H7 (cell line): Measurements from ENCODE around the gene ATP12A. TPM values are rescaled to one million over a fixed set of nuclear protein-coding genes. Genes with fewer than 3 reads are reported as not detected.
A peak's percentile ranks its signal among the peaks of the same experiment; 100 is the strongest.

Experiments used
- DNase-seq: peaks from one replicate; pipeline ENCODE4 v3.0.0; 2012
- H3K27me3 ChIP-seq: 2 replicates; pipeline ENCODE4 v1.6.0; 2011; ENCODE audit warnings: mild to moderate bottlenecking, low read length; ENCODE audit not compliant: control insufficient read depth, insufficient read depth
- H3K36me3 ChIP-seq: replicated peaks from 2 replicates; pipeline ENCODE4 v1.5.1; 2011; ENCODE audit warnings: low read length; ENCODE audit not compliant: control insufficient read depth, insufficient read depth
- H3K4me3 ChIP-seq: 2 replicates; pipeline ENCODE4 v1.5.1; 2011; ENCODE audit warnings: low read depth, mild to moderate bottlenecking, control low read depth, low read length, moderate library complexity; ENCODE audit not compliant: insufficient read depth
- total RNA-seq: library from RNA; depleted of rRNA; stranded (reverse); fragments of >200 nt; shearing (Covaris generic); gene quantifications from 2 replicates; pipeline ENCODE4 v1.2.3, GENCODE V29; 2014

Gene ATP12A
- total RNA-seq, 1 experiment from 2014 or later = 0.62 TPM

- Histone ChIP-seq H3K36me3 (no peaks in the 10 kb centered on the region), H3K27me3 (no peaks in the 10 kb centered on the region; the same call in 1 of the 2 replicates), H3K4me3 (no peak overlapping the region)
- no peak for DNase-seq
These were observed 11.2 kb downstream of the ATP12A start for GRCh38 chr13:24691381-24691780.

- H3K27me3 ChIP-seq = no peaks in the 10 kb centered on the region; the same call in 1 of the 2 replicates
- H3K4me3 ChIP-seq = no peak overlapping the region
- no peak for DNase-seq
- H3K36me3 ChIP-seq = no peaks in the 10 kb centered on the region
These were observed 12.4 kb downstream of the ATP12A start for GRCh38 chr13:24692561-24692960.

GRCh38 chr13:24693862-24694471 lies 13.8 kb downstream of the ATP12A start:
- peak; percentile 92 for DNase-seq
- no peak overlapping the region for H3K4me3 ChIP-seq
- H3K36me3 ChIP-seq = no peaks in the 10 kb centered on the region
- H3K27me3 ChIP-seq = no peaks in the 10 kb centered on the region; the same call in 1 of the 2 replicates

- Histone ChIP-seq H3K27me3 (no peaks in the 10 kb centered on the region; the same call in 1 of the 2 replicates), H3K4me3 (no peak overlapping the region), H3K36me3 (no peaks in the 10 kb centered on the region)
- no peak for DNase-seq
These were observed 14.7 kb downstream of the ATP12A start for GRCh38 chr13:24694907-24695306.

- no peak for DNase-seq
- no peak overlapping the region for H3K4me3 ChIP-seq
- H3K27me3 ChIP-seq = no peaks in the 10 kb centered on the region
- H3K36me3 ChIP-seq = no peaks in the 10 kb centered on the region
These were observed 18.5 kb downstream of the ATP12A start for GRCh38 chr13:24698686-24699085.

- no peak overlapping the region for H3K4me3 ChIP-seq
- no peak for DNase-seq
- H3K27me3 ChIP-seq = no peaks in the 10 kb centered on the region
- H3K36me3 ChIP-seq = no peaks in the 10 kb centered on the region
These were observed 19.3 kb downstream of the ATP12A start for GRCh38 chr13:24699541-24699940.

- H3K4me3 ChIP-seq = no peak overlapping the region
- H3K27me3 ChIP-seq = no peaks in the 10 kb centered on the region
- H3K36me3 ChIP-seq = no peaks in the 10 kb centered on the region
- no peak for DNase-seq
These were observed 20.3 kb downstream of the ATP12A start for GRCh38 chr13:24700539-24700938.

- no peak for DNase-seq
- no peaks in the 10 kb centered on the region for H3K36me3 ChIP-seq
These were observed 26.8 kb downstream of the ATP12A start for GRCh38 chr13:24706886-24707585.

GRCh38 chr13:24709186-24709913 lies 29.1 kb downstream of the ATP12A start:
- Histone ChIP-seq H3K27me3 (no peaks in the 10 kb centered on the region), H3K4me3 (no peak overlapping the region), H3K36me3 (no peaks in the 10 kb centered on the region)
- DNase-seq = no peak

More at GRCh38 chr13:24706886-24707585, 26.8 kb downstream of the ATP12A start:
- Histone ChIP-seq H3K4me3 (no peak overlapping the region), H3K27me3 (no peaks in the 10 kb centered on the region)

GRCh38 chr13:24713022-24713421 lies 32.8 kb downstream of the ATP12A start:
- no peak for DNase-seq
- H3K36me3 ChIP-seq = no peaks in the 10 kb centered on the region
- no peak overlapping the region for H3K4me3 ChIP-seq

GRCh38 chr13:24716011-24716410 lies 35.8 kb downstream of the ATP12A start:
- no peak overlapping the region for H3K4me3 ChIP-seq

More at GRCh38 chr13:24713022-24713421, 32.8 kb downstream of the ATP12A start:
- H3K27me3 ChIP-seq = no peaks in the 10 kb centered on the region

GRCh38 chr13:24716446-24716845 lies 36.2 kb downstream of the ATP12A start:
- no peaks in the 10 kb centered on the region for H3K36me3 ChIP-seq
- DNase-seq = peak; percentile 75
- no peaks in the 10 kb centered on the region for H3K27me3 ChIP-seq
- H3K4me3 ChIP-seq = no peak overlapping the region

More at GRCh38 chr13:24716011-24716410, 35.8 kb downstream of the ATP12A start:
- peak; percentile 80 for DNase-seq
- Histone ChIP-seq H3K27me3 (no peaks in the 10 kb centered on the region), H3K36me3 (no peaks in the 10 kb centered on the region)

GRCh38 chr13:24717217-24717616 lies 37.0 kb downstream of the ATP12A start:
- no peak for DNase-seq
- Histone ChIP-seq H3K27me3 (no peaks in the 10 kb centered on the region), H3K36me3 (no peaks in the 10 kb centered on the region), H3K4me3 (no peak overlapping the region)

GRCh38 chr13:24718192-24718965 lies 38.2 kb downstream of the ATP12A start:
- no peaks in the 10 kb centered on the region for H3K27me3 ChIP-seq

More at GRCh38 chr13:24718192-24718965, 38.2 kb downstream of the ATP12A start:
- no peak for DNase-seq
- no peaks in the 10 kb centered on the region for H3K36me3 ChIP-seq
- no peak overlapping the region for H3K4me3 ChIP-seq
